Sigmoid colon (tissue), 7 donors: Measurements from ENCODE around the gene NR6A1. TPM values are rescaled to one million over a fixed set of nuclear protein-coding genes. Genes with fewer than 3 reads are reported as not detected.

Experiments
- DNase-seq: peaks from one replicate; pipeline ENCODE4 v3.0.0-alpha.2; 2019
- H3K27ac ChIP-seq, 4 donors: fragments of 200-600 bp; sonication (generic); one replicate each; pipeline ENCODE4 v1.5.1; 2016 to 2019; ENCODE audit warnings: mild to moderate bottlenecking in 1 of 4
- H3K27me3 ChIP-seq, 3 donors: fragments of 200-600 bp; sonication (generic); one replicate each; pipeline ENCODE4 v1.5.1; 2019; ENCODE audit warnings: mild to moderate bottlenecking in 1 of 3
- H3K36me3 ChIP-seq, 4 donors: fragments of 200-600 bp; sonication (generic); one replicate each; pipeline ENCODE4 v1.5.1; 2016 to 2019
- H3K4me1 ChIP-seq, 4 donors: fragments of 200-600 bp; sonication (generic); one replicate each; pipeline ENCODE4 v1.5.1; 2017 to 2019
- H3K4me3 ChIP-seq, 4 donors: fragments of 200-600 bp; sonication (generic); one replicate each; pipeline ENCODE4 v1.5.1; 2017 to 2019; ENCODE audit warnings: mild to moderate bottlenecking in 2 of 4, moderate library complexity in 1 of 4
- H3K9me3 ChIP-seq, 4 donors: fragments of 200-600 bp in 3 of 4; sonication (generic) in 3 of 4; one replicate each; pipeline versions ENCODE4 v1.5.1 to v1.6.1; 2013 to 2019
- CTCF ChIP-seq, 4 experiments: fragments of 450-650 bp in 3 of 4; fragments of 200-600 bp in 1 of 4; IDR thresholded peaks; one replicate each; pipeline ENCODE4 v1.5.1; 2016 to 2019; ENCODE audit warnings: antibody characterized with exemption in 4 of 4, mild to moderate bottlenecking in 3 of 4, moderate library complexity in 2 of 4
- EP300 ChIP-seq, 4 donors: sonication (generic); formaldehyde crosslinking; IDR thresholded peaks; one replicate each; pipeline ENCODE4 v1.6.1; 2017; ENCODE audit warnings: antibody characterized with exemption in 4 of 4
- POLR2A ChIP-seq, 2 donors: fragments of 450-650 bp; IDR thresholded peaks; one replicate each; pipeline ENCODE4 v1.6.1; 2016; ENCODE audit warnings: antibody characterized with exemption in 2 of 2, mild to moderate bottlenecking in 2 of 2, moderate library complexity in 2 of 2
- POLR2AphosphoS5 ChIP-seq, 4 donors: sonication (generic); formaldehyde crosslinking; IDR thresholded peaks; one replicate each; pipeline ENCODE4 v1.6.1; 2017; ENCODE audit warnings: antibody characterized with exemption in 4 of 4
- WGBS, 2 donors: extraction: QIAGEN DNeasy Blood & Tissue Kit; methylation state at CpG; one replicate each; pipeline ENCODE4 v1.1.7; 2013; 5-methylcytosine and 5-hydroxymethylcytosine counted together
- intact Hi-C: fragments of 100-400 bp; cut with DNase I; formaldehyde crosslinking; loops from one replicate; pipeline ENCODE4 v1.15.1; 2023
- polyA plus RNA-seq, 3 donors: library from polyadenylated mRNA; stranded (reverse); fragments of 200-250 nt; gene quantifications; one replicate each; pipeline ENCODE4 v1.2.3, GENCODE V29; 2013
- total RNA-seq, 4 donors: library from RNA; depleted of rRNA; stranded (reverse); fragments of >200 nt; gene quantifications; one replicate each; pipeline ENCODE4 v1.1.0, GENCODE V29; 2016
- donor health status: healthy with polysubstance abuse.
- donor health status: Bipolar disorder and iron deficiency.
- donor health status: healthy.

NR6A1 gene
- total and polyA plus RNA-seq, 7 donors, result 0.60 to 3.0 (median 1.8) TPM

GRCh38 chr9:124576751-124577150 lies 194.4 kb downstream of the NR6A1 start:
- Histone ChIP-seq H3K27ac (no peak overlapping the region), H3K4me3 (no peak overlapping the region), H3K4me1 (no peaks in the 10 kb centered on the region), H3K36me3 (no peaks in the 10 kb centered on the region), H3K9me3 (no peaks in the 10 kb centered on the region), H3K27me3 (no peaks in the 10 kb centered on the region)
- DNase-seq, result no peak
- intact Hi-C loops, result no loop called here
- WGBS, 2 donors, result 92 to 96% methylated on average over 6 of the region's 6 CpGs
- TF ChIP-seq CTCF (IDR thresholded peaks at IDR 0.05) (no peak), EP300 (IDR thresholded peaks at IDR 0.05) (no peak), POLR2A (IDR thresholded peaks at IDR 0.05) (no peak), POLR2AphosphoS5 (IDR thresholded peaks at IDR 0.05) (no peak)

- TF ChIP-seq POLR2A (IDR thresholded peaks at IDR 0.05) (no peak), EP300 (IDR thresholded peaks at IDR 0.05) (no peak), CTCF (IDR thresholded peaks at IDR 0.05) (no peak), POLR2AphosphoS5 (IDR thresholded peaks at IDR 0.05) (no peak)
- no peak overlapping the region for H3K4me3 ChIP-seq
- no peak for DNase-seq
- H3K9me3 ChIP-seq, result no peaks in the 10 kb centered on the region
- H3K36me3 ChIP-seq, result no peaks in the 10 kb centered on the region
- H3K27ac ChIP-seq, result no peak overlapping the region
- WGBS, 2 donors, result 37 to 68% methylated on average over 10 of the region's 10 CpGs
- no peaks in the 10 kb centered on the region for H3K27me3 ChIP-seq
- H3K4me1 ChIP-seq, result no peaks in the 10 kb centered on the region
- intact Hi-C loops, result no loop called here
Observed at GRCh38 chr9:124574534-124575375, 196.4 kb downstream of the NR6A1 start.

GRCh38 chr9:124570942-124571666 lies 200.0 kb downstream of the NR6A1 start:
- TF ChIP-seq CTCF (IDR thresholded peaks at IDR 0.05), result no peak
- no peak for TF ChIP-seq POLR2AphosphoS5 (IDR thresholded peaks at IDR 0.05)
- TF ChIP-seq EP300 (IDR thresholded peaks at IDR 0.05), result no peak
- no peak for TF ChIP-seq POLR2A (IDR thresholded peaks at IDR 0.05)
- Histone ChIP-seq H3K4me1 (no peaks in the 10 kb centered on the region), H3K27ac (no peak overlapping the region), H3K9me3 (no peaks in the 10 kb centered on the region), H3K4me3 (no peak overlapping the region), H3K36me3 (no peaks in the 10 kb centered on the region), H3K27me3 (no peaks in the 10 kb centered on the region)
- intact Hi-C loops, result no loop called here
- WGBS, 2 donors, result 91 to 94% methylated on average over 4 of the region's 4 CpGs
- DNase-seq, result no peak

GRCh38 chr9:124569942-124570341 lies 201.2 kb downstream of the NR6A1 start:
- H3K36me3 ChIP-seq, result no peaks in the 10 kb centered on the region
- no peak overlapping the region for H3K4me3 ChIP-seq
- no peak for DNase-seq
- no peaks in the 10 kb centered on the region for H3K27me3 ChIP-seq
- H3K9me3 ChIP-seq, result no peaks in the 10 kb centered on the region
- no peak overlapping the region for H3K27ac ChIP-seq
- TF ChIP-seq CTCF (IDR thresholded peaks at IDR 0.05) (no peak), POLR2A (IDR thresholded peaks at IDR 0.05) (no peak), EP300 (IDR thresholded peaks at IDR 0.05) (no peak)
- H3K4me1 ChIP-seq, result no peaks in the 10 kb centered on the region
- intact Hi-C loops, result no loop called here
- 42 to 82% methylated on average over 2 of the region's 2 CpGs for WGBS, 2 donors
